Sigmoid colon (tissue), 4 donors: ENCODE data around the gene METTL14.

Experiments used
- CTCF ChIP-seq, 4 experiments: fragments of 450-650 bp in 3 of 4; fragments of 200-600 bp in 1 of 4; IDR thresholded peaks; one replicate each; pipeline ENCODE4 v1.5.1; 2016 to 2019; ENCODE audit warnings: antibody characterized with exemption in 4 of 4, mild to moderate bottlenecking in 3 of 4, moderate library complexity in 2 of 4
- POLR2A ChIP-seq, 2 donors: fragments of 450-650 bp; IDR thresholded peaks; one replicate each; pipeline ENCODE4 v1.6.1; 2016; ENCODE audit warnings: antibody characterized with exemption in 2 of 2, mild to moderate bottlenecking in 2 of 2, moderate library complexity in 2 of 2
- POLR2AphosphoS5 ChIP-seq, 4 donors: sonication (generic); formaldehyde crosslinking; IDR thresholded peaks; one replicate each; pipeline ENCODE4 v1.6.1; 2017; ENCODE audit warnings: antibody characterized with exemption in 4 of 4

- no peak for TF ChIP-seq POLR2AphosphoS5 (IDR thresholded peaks at IDR 0.05)
- TF ChIP-seq POLR2A (IDR thresholded peaks at IDR 0.05) = no peak
- TF ChIP-seq CTCF (IDR thresholded peaks at IDR 0.05) = no peak
Observed at GRCh38 chr4:118760493-118760892, 75.3 kb downstream of the METTL14 start.
